HEK293 (cell line): Measurements from ENCODE around the gene COP1.
"Not testable (repeated sequence)": the region's sequence is repeated elsewhere in the genome, so short reads cannot be mapped to it uniquely, and the experiment has no call there.

Source experiments
- CTCF ChIA-PET: fragments of 350-600 bp; formaldehyde crosslinking; extraction: SDS; loops from one replicate; lab custom pipeline; 2021; ENCODE audit warnings: antibody characterized with exemption; lab: Yijun Ruan, JAX
- POLR2A ChIA-PET: fragments of 300-600 bp; formaldehyde crosslinking; extraction: SDS; loops from one replicate; lab custom pipeline; 2020; ENCODE audit warnings: antibody characterized with exemption, inconsistent platforms; lab: Yijun Ruan, JAX
- H3K27ac ChIP-seq: fragments of 200-500 bp; sonication (Bioruptor generic); 2 replicates; pipeline ENCODE4 v1.5.1; 2014; ENCODE audit warnings: low read depth, low read length, control low read depth, inconsistent platforms; ENCODE audit errors: extremely low read depth
- H3K36me3 ChIP-seq, 2 experiments: fragments of 200-500 bp in 1 of 2; sonication (Bioruptor generic) in 1 of 2; 1 replicate in 1 of 2; 2 replicates in 1 of 2; pipeline ENCODE4 v1.5.1; 2014 to 2017; ENCODE audit warnings: inconsistent platforms in 2 of 2, low read length in 2 of 2; ENCODE audit not compliant: control insufficient read depth in 2 of 2, insufficient read depth in 1 of 2
- H3K4me1 ChIP-seq: fragments of 200-500 bp; sonication (Bioruptor generic); 2 replicates; pipeline ENCODE4 v1.5.1; 2014; ENCODE audit warnings: mild to moderate bottlenecking, low read length, inconsistent platforms; ENCODE audit not compliant: control insufficient read depth, insufficient read depth
- H3K4me3 ChIP-seq: 2 replicates; pipeline ENCODE4 v1.5.1; 2011; ENCODE audit warnings: low read depth, mild to moderate bottlenecking, control low read depth, low read length, moderate library complexity
- H3K9me3 ChIP-seq: fragments of 200-500 bp; sonication (Bioruptor generic); 2 replicates; pipeline ENCODE4 v1.5.1; 2014; ENCODE audit warnings: low read depth, low read length, inconsistent platforms; ENCODE audit not compliant: control insufficient read depth, insufficient read depth
- RBAK ChIP-seq: fragments of 450-650 bp; formaldehyde crosslinking; IDR thresholded peaks from 2 replicates; pipeline ENCODE4 v1.5.1; 2016; ENCODE audit warnings: missing biosample characterization, missing genetic modification characterization
- SCRT1 ChIP-seq: fragments of 450-650 bp; formaldehyde crosslinking; IDR thresholded peaks from 2 replicates; pipeline ENCODE4 v1.5.1; 2016; ENCODE audit warnings: missing biosample characterization, missing genetic modification characterization, borderline replicate concordance
- ZBTB10 ChIP-seq: fragments of 450-650 bp; formaldehyde crosslinking; IDR thresholded peaks from 2 replicates; pipeline ENCODE4 v1.5.1; 2016; ENCODE audit warnings: missing biosample characterization, missing genetic modification characterization
- ZNF175 ChIP-seq: fragments of 450-650 bp; formaldehyde crosslinking; IDR thresholded peaks from 2 replicates; pipeline ENCODE4 v1.5.1; 2016; ENCODE audit warnings: missing biosample characterization, missing genetic modification characterization
- ZNF221 ChIP-seq: fragments of 450-650 bp; formaldehyde crosslinking; IDR thresholded peaks from 2 replicates; pipeline ENCODE4 v1.5.1; 2017; ENCODE audit warnings: missing biosample characterization, missing genetic modification characterization, borderline replicate concordance
- ZNF23 ChIP-seq: fragments of 450-650 bp; formaldehyde crosslinking; IDR thresholded peaks from 2 replicates; pipeline ENCODE4 v1.5.1; 2016; ENCODE audit warnings: missing biosample characterization, missing genetic modification characterization, borderline replicate concordance
- ZNF280C ChIP-seq: fragments of 450-650 bp; formaldehyde crosslinking; IDR thresholded peaks from 2 replicates; pipeline ENCODE4 v1.5.1; 2016; ENCODE audit warnings: missing biosample characterization, missing genetic modification characterization
- ZNF433 ChIP-seq: fragments of 450-650 bp; formaldehyde crosslinking; IDR thresholded peaks from 2 replicates; pipeline ENCODE4 v1.5.1; 2016; ENCODE audit warnings: missing biosample characterization, missing genetic modification characterization, low read depth
- ZNF521 ChIP-seq: fragments of 450-650 bp; formaldehyde crosslinking; IDR thresholded peaks from 2 replicates; pipeline ENCODE4 v1.5.1; 2017; ENCODE audit warnings: missing biosample characterization, mild to moderate bottlenecking, missing genetic modification characterization
- ZNF555 ChIP-seq: fragments of 450-650 bp; formaldehyde crosslinking; conservative IDR thresholded peaks from 2 replicates; pipeline ENCODE4 v1.5.1; 2017; ENCODE audit warnings: missing biosample characterization, mild to moderate bottlenecking, missing genetic modification characterization, inconsistent platforms
- ZNF626 ChIP-seq: fragments of 450-650 bp; sonication (Bioruptor Pico); formaldehyde crosslinking; IDR thresholded peaks from 2 replicates; pipeline ENCODE4 v1.5.1; 2018; ENCODE audit warnings: missing biosample characterization, missing genetic modification characterization, inconsistent platforms
- ZNF658 ChIP-seq: fragments of 450-650 bp; formaldehyde crosslinking; IDR thresholded peaks from 2 replicates; pipeline ENCODE4; 2016; ENCODE audit warnings: missing biosample characterization, missing genetic modification characterization
- ZNF660 ChIP-seq: fragments of 450-650 bp; IDR thresholded peaks from 2 replicates; pipeline ENCODE4 v1.5.1; 2018; ENCODE audit warnings: missing biosample characterization, mild to moderate bottlenecking, missing genetic modification characterization

Gene COP1

GRCh38 chr1:176009951-176010350 lies 197.1 kb downstream of the COP1 start:
- no peak overlapping the region for H3K4me3 ChIP-seq
- TF ChIP-seq ZNF555 (tag by site-specific recombination) (no peak), ZNF626 (tag by site-specific recombination) (no peak), ZNF433 (no peak), ZNF660 (tag by site-specific recombination) (no peak), ZNF521 (tag by site-specific recombination) (no peak), ZBTB10 (tag by site-specific recombination) (no peak), ZNF221 (tag by site-specific recombination) (no peak), ZNF175 (no peak), ZNF23 (tag by site-specific recombination) (no peak), ZNF658 (no peak), RBAK (no peak), SCRT1 (tag by site-specific recombination) (no peak), ZNF280C (tag by site-specific recombination) (no peak)
- peaks cover 0 to 10% of the 10 kb centered on the region in 2 experiments; a peak in 2 of 3 replicates for H3K36me3 ChIP-seq
- ChIA-PET CTCF (interaction anchor here (0.7 kb wide), 1 partner anchor 247 kb away, joined by 3 read pairs; no protein-coding TSS in a partner anchor), POLR2A (interaction anchor here (0.7 kb wide), 1 partner anchor 35 kb away, joined by 3 read pairs; no protein-coding TSS in a partner anchor)
- H3K27ac ChIP-seq, result no peak overlapping the region
- no peaks in the 10 kb centered on the region for H3K9me3 ChIP-seq
- no peaks in the 10 kb centered on the region for H3K4me1 ChIP-seq

GRCh38 chr1:176007756-176008389 lies 199.2 kb downstream of the COP1 start:
- H3K27ac ChIP-seq, H3K4me1 ChIP-seq, H3K4me3 ChIP-seq, H3K9me3 ChIP-seq, H3K36me3 ChIP-seq, POLR2A ChIA-PET: not testable (repeated sequence)
- CTCF ChIA-PET, result interaction anchor here (0.9 kb wide), 1 partner anchor 14 kb away, joined by 3 read pairs; no protein-coding TSS in a partner anchor

- H3K4me3 ChIP-seq, H3K4me1 ChIP-seq, POLR2A ChIA-PET, H3K36me3 ChIP-seq, H3K27ac ChIP-seq, H3K9me3 ChIP-seq, CTCF ChIA-PET: not testable (repeated sequence)
These were observed 212.4 kb downstream of the COP1 start for GRCh38 chr1:175994660-175995059.

GRCh38 chr1:175992825-175993224 lies 214.3 kb downstream of the COP1 start:
- H3K27ac ChIP-seq, H3K4me1 ChIP-seq, POLR2A ChIA-PET, H3K36me3 ChIP-seq, H3K9me3 ChIP-seq, H3K4me3 ChIP-seq, CTCF ChIA-PET: not testable (repeated sequence)

- CTCF ChIA-PET, result not testable (repeated sequence)
These were observed 214.9 kb downstream of the COP1 start for GRCh38 chr1:175992202-175992601.

More at GRCh38 chr1:175992202-175992601, 214.9 kb downstream of the COP1 start:
- H3K27ac ChIP-seq, H3K4me1 ChIP-seq, H3K4me3 ChIP-seq, H3K9me3 ChIP-seq, POLR2A ChIA-PET, H3K36me3 ChIP-seq: not testable (repeated sequence)
